Mesenchymal stem cell (in vitro differentiated cells and primary cell): ENCODE measurements around the gene GMFB.

Experiments used
- DNase-seq: peaks from one replicate; pipeline ENCODE4 v3.0.0-alpha.2; 2013
- H2AFZ ChIP-seq: one replicate; pipeline ENCODE4 v1.6.1; 2013; ENCODE audit warnings: low read depth, mild to moderate bottlenecking, control low read depth, inconsistent platforms, low read length, moderate library complexity
- H2AK5ac ChIP-seq: 2 replicates; pipeline ENCODE4 v1.6.1; 2013; ENCODE audit warnings: low read length, moderate library complexity, mild to moderate bottlenecking, inconsistent platforms; ENCODE audit not compliant: severe bottlenecking
- H2BK120ac ChIP-seq: one replicate; pipeline ENCODE4 v1.6.1; 2013; ENCODE audit warnings: low read depth, mild to moderate bottlenecking, inconsistent platforms, low read length, moderate library complexity
- H2BK12ac ChIP-seq, 2 experiments: one replicate each; pipeline ENCODE4 v1.6.1; 2013; ENCODE audit warnings: inconsistent platforms in 2 of 2, low read length in 2 of 2, mild to moderate bottlenecking in 2 of 2, moderate library complexity in 2 of 2, control low read depth in 1 of 2
- H2BK15ac ChIP-seq: one replicate; pipeline ENCODE4 v1.6.1; 2013; ENCODE audit warnings: mild to moderate bottlenecking, low read depth, inconsistent platforms; ENCODE audit not compliant: poor library complexity, severe bottlenecking
- H2BK5ac ChIP-seq: 2 replicates; pipeline ENCODE4 v1.6.1; 2013; ENCODE audit warnings: low read depth, mild to moderate bottlenecking, low read length, control low read depth, inconsistent platforms; ENCODE audit not compliant: poor library complexity, severe bottlenecking
- H3K14ac ChIP-seq, 2 experiments: one replicate each; pipeline ENCODE4 v1.6.1; 2013; ENCODE audit warnings: inconsistent platforms in 2 of 2, low read length in 2 of 2, control low read depth in 1 of 2, mild to moderate bottlenecking in 1 of 2, moderate library complexity in 1 of 2
- H3K18ac ChIP-seq, 2 experiments: one replicate each; pipeline ENCODE4 v1.6.1; 2013; ENCODE audit warnings: inconsistent platforms in 2 of 2, low read length in 2 of 2, control low read depth in 1 of 2, low read depth in 1 of 2, mild to moderate bottlenecking in 1 of 2
- H3K23ac ChIP-seq, 2 experiments: one replicate each; pipeline ENCODE4 v1.6.1; 2013; ENCODE audit warnings: inconsistent platforms in 2 of 2, low read length in 2 of 2, mild to moderate bottlenecking in 2 of 2, moderate library complexity in 2 of 2, control low read depth in 1 of 2
- H3K27ac ChIP-seq: 2 replicates; pipeline ENCODE4 v1.5.1; 2013; ENCODE audit warnings: mild to moderate bottlenecking, moderate library complexity, low read length, control low read depth, inconsistent platforms; ENCODE audit not compliant: poor library complexity, severe bottlenecking
- H3K27me3 ChIP-seq, 2 experiments: 2 replicates each; pipeline versions ENCODE4 v1.6.1 to v1.7.0; 2013; ENCODE audit warnings: low read length in 2 of 2, mild to moderate bottlenecking in 2 of 2, moderate library complexity in 2 of 2, control low read depth in 1 of 2, inconsistent platforms in 1 of 2; ENCODE audit not compliant: control insufficient read depth in 1 of 2, insufficient read depth in 1 of 2
- H3K36me3 ChIP-seq, 2 experiments: 2 replicates each; pipeline versions ENCODE4 v1.6.1 to v1.7.0; 2013; ENCODE audit warnings: low read length in 2 of 2, control low read depth in 1 of 2, inconsistent platforms in 1 of 2, low read depth in 1 of 2, mild to moderate bottlenecking in 1 of 2; ENCODE audit not compliant: insufficient read depth in 2 of 2, control insufficient read depth in 1 of 2
- H3K4ac ChIP-seq, 2 experiments: one replicate each; pipeline ENCODE4 v1.6.1; 2013; ENCODE audit warnings: inconsistent platforms in 2 of 2, low read length in 2 of 2, mild to moderate bottlenecking in 2 of 2, moderate library complexity in 2 of 2, control low read depth in 1 of 2, low read depth in 1 of 2
- H3K4me1 ChIP-seq: 2 replicates; pipeline ENCODE4 v1.6.1; 2013; ENCODE audit warnings: low read depth, low read length, control low read depth; ENCODE audit not compliant: control insufficient read depth, insufficient read depth
- H3K4me2 ChIP-seq: 2 replicates; pipeline ENCODE4 v1.6.1; 2013; ENCODE audit warnings: low read length, mild to moderate bottlenecking, inconsistent platforms; ENCODE audit not compliant: poor library complexity, severe bottlenecking
- H3K4me3 ChIP-seq, 2 experiments: 2 replicates each; pipeline versions ENCODE4 v1.5.1 to v1.7.0; 2013; ENCODE audit warnings: low read length in 2 of 2, mild to moderate bottlenecking in 2 of 2, control low read depth in 1 of 2, low read depth in 1 of 2; ENCODE audit not compliant: insufficient read depth in 1 of 2
- H3K79me1 ChIP-seq: replicated peaks from 2 replicates; pipeline ENCODE4 v1.6.1; 2013; ENCODE audit warnings: mild to moderate bottlenecking, control low read depth, low read length, inconsistent platforms; ENCODE audit not compliant: poor library complexity, severe bottlenecking
- H3K9ac ChIP-seq: 2 replicates; pipeline ENCODE4 v1.7.0; 2013; ENCODE audit warnings: mild to moderate bottlenecking, low read length, moderate library complexity
- H3K9me3 ChIP-seq: 2 replicates; pipeline ENCODE4 v1.7.0; 2013; ENCODE audit warnings: mild to moderate bottlenecking, low read length; ENCODE audit not compliant: control insufficient read depth
- H4K8ac ChIP-seq: one replicate; pipeline ENCODE4 v1.6.1; 2013; ENCODE audit warnings: inconsistent platforms, mild to moderate bottlenecking, low read length, moderate library complexity
- H4K91ac ChIP-seq: one replicate; pipeline ENCODE4 v1.6.1; 2013; ENCODE audit warnings: mild to moderate bottlenecking, low read length, inconsistent platforms
- WGBS: methylation state at CpG from one replicate; pipeline ENCODE4 v1.1.7; 2013; ENCODE audit warnings: mixed read lengths; 5-methylcytosine and 5-hydroxymethylcytosine counted together

Gene GMFB

GRCh38 chr14:54489318-54489683, 521 bp upstream of the GMFB start:
- peaks cover 6% of the 10 kb centered on the region for H3K4me1 ChIP-seq
- peak overlapping the region in 1 of 2 experiments; percentile 99 for H3K4me3 ChIP-seq
- peak overlapping the region; percentile 52 to 89 for H2BK12ac ChIP-seq
- peak overlapping the region; percentile 99 for H2AFZ ChIP-seq
- H3K4me2 ChIP-seq: peak overlapping the region; percentile 56
- H4K8ac ChIP-seq: peak overlapping the region; percentile 95
- no peaks in the 10 kb centered on the region for H3K27me3 ChIP-seq
- H2BK15ac ChIP-seq: no peak overlapping the region
- H3K79me1 ChIP-seq: no peaks in the 10 kb centered on the region
- peak overlapping the region; percentile 99 for H3K9ac ChIP-seq
- H3K9me3 ChIP-seq: no peaks in the 10 kb centered on the region
- peaks cover 3 to 5% of the 10 kb centered on the region in 2 experiments for H3K36me3 ChIP-seq
- peak overlapping the region; percentile 98 for H3K27ac ChIP-seq
- DNase-seq: no peak
- H3K18ac ChIP-seq: peak overlapping the region; percentile 75 to 87
- H3K14ac ChIP-seq: peak overlapping the region in 1 of 2 experiments; percentile 79
- H2BK5ac ChIP-seq: no peak overlapping the region
- peak overlapping the region in 1 of 2 experiments; percentile 67 for H3K4ac ChIP-seq
- H3K23ac ChIP-seq: no peak overlapping the region
- peak overlapping the region; percentile 75 for H4K91ac ChIP-seq
- 41% methylated on average over 5 of the region's 5 CpGs for WGBS
- no peak overlapping the region for H2AK5ac ChIP-seq
- H2BK120ac ChIP-seq: peak overlapping the region; percentile 49

DNA sequence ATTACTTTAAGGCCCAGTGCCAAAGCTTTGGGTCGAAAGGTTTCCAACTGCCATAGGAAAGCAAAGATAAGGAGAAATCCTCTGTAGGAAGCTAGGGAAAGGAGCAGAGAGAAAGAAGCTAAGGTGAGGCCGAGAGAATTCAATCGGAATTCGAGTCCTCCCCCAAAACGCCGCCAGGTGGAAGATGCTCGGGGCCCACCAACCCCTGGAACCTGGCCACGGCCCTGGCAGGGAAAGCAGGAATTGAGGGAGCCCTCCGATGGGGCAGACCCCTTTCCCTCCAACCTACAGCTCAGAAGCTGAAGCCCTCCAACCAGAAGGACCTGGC, 498 bp downstream of the GMFB start:
- H2BK12ac ChIP-seq: peak overlapping the region; percentile 66 to 78
- peak overlapping the region; percentile 29 for H2AFZ ChIP-seq
- H2BK15ac ChIP-seq: peak overlapping the region; percentile 90
- peaks cover 6% of the 10 kb centered on the region for H3K4me1 ChIP-seq
- peak overlapping the region; percentile 98 for H3K18ac ChIP-seq
- peak overlapping the region; percentile 94 for H4K8ac ChIP-seq
- H3K4me2 ChIP-seq: peak overlapping the region; percentile 65
- 2% methylated on average over 8 of the region's 9 CpGs for WGBS
- H3K23ac ChIP-seq: peak overlapping the region; percentile 34 to 89
- H2BK5ac ChIP-seq: peak overlapping the region; percentile 97
- H3K36me3 ChIP-seq: peaks cover 5 to 7% of the 10 kb centered on the region in 2 experiments
- H2BK120ac ChIP-seq: peak overlapping the region; percentile 92
- peak overlapping the region; percentile 98 for H3K27ac ChIP-seq
- H3K79me1 ChIP-seq: no peaks in the 10 kb centered on the region
- peak overlapping the region in 1 of 2 experiments; percentile 93 for H3K14ac ChIP-seq
- peak overlapping the region; percentile 99 for H2AK5ac ChIP-seq
- peak overlapping the region; percentile 94 to 99 for H3K4ac ChIP-seq
- H4K91ac ChIP-seq: peak overlapping the region; percentile 92
- no peak for DNase-seq
- no peaks in the 10 kb centered on the region for H3K9me3 ChIP-seq
- peak overlapping the region; percentile 94 to 99 for H3K4me3 ChIP-seq
- H3K27me3 ChIP-seq: no peaks in the 10 kb centered on the region
- peak overlapping the region; percentile 99 for H3K9ac ChIP-seq

- 43% methylated on average over 4 of the region's 4 CpGs for WGBS
- Histone ChIP-seq H3K18ac (no peak overlapping the region), H3K27me3 (no peaks in the 10 kb centered on the region)
Measured at GRCh38 chr14:54487771-54488170, 1.0 kb downstream of the GMFB start.

DNA sequence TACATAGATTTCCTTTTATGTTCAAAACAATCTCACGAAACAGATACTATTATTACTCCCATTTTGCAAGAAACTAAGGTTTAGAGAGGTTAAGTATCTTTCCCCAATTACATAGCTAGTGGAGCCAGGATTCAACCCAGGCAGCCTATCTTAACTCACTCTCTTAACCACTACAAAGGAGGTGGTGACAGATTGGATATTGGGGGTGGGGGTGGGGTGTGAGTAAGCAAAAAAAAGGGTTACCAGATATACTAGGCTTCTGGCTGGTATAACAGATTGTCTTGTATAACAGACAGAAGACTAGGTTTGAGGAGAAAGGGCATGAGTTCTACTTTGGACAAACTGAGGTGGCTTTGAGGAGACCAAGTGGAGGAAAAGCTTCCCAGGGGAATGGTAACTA, 2.1 kb downstream of the GMFB start:
- Histone ChIP-seq H3K9me3 (no peaks in the 10 kb centered on the region), H2AFZ (no peak overlapping the region), H3K36me3 (peaks cover 7 to 23% of the 10 kb centered on the region in 2 experiments), H3K27ac (no peak overlapping the region), H2BK120ac (no peak overlapping the region), H3K18ac (no peak overlapping the region), H3K79me1 (no peaks in the 10 kb centered on the region), H3K4me1 (peaks cover 7% of the 10 kb centered on the region), H3K4ac (no peak overlapping the region), H3K4me2 (no peak overlapping the region), H3K9ac (peak overlapping the region; percentile 10), H2BK12ac (no peak overlapping the region), H2BK15ac (no peak overlapping the region), H4K91ac (no peak overlapping the region), H3K14ac (no peak overlapping the region), H2BK5ac (no peak overlapping the region), H2AK5ac (no peak overlapping the region), H4K8ac (no peak overlapping the region), H3K23ac (no peak overlapping the region), H3K27me3 (no peaks in the 10 kb centered on the region), H3K4me3 (peak overlapping the region in 1 of 2 experiments; percentile 45)
- WGBS: no CpG with 5 or more reads among the region's 1 CpG
- DNase-seq: no peak

More at GRCh38 chr14:54487771-54488170, 1.0 kb downstream of the GMFB start:
- Histone ChIP-seq H3K79me1 (no peaks in the 10 kb centered on the region), H3K36me3 (peaks cover 7 to 12% of the 10 kb centered on the region in 2 experiments), H3K14ac (no peak overlapping the region), H2BK12ac (no peak overlapping the region), H2BK5ac (no peak overlapping the region), H4K91ac (no peak overlapping the region), H3K27ac (peak overlapping the region; percentile 98), H2BK15ac (no peak overlapping the region), H3K4me1 (peaks cover 7% of the 10 kb centered on the region), H2BK120ac (no peak overlapping the region), H2AFZ (no peak overlapping the region), H3K23ac (no peak overlapping the region), H3K4me3 (peak overlapping the region in 1 of 2 experiments; percentile 99), H3K9ac (peak overlapping the region; percentile 99), H4K8ac (no peak overlapping the region), H3K4ac (no peak overlapping the region), H2AK5ac (peak overlapping the region; percentile 99), H3K9me3 (no peaks in the 10 kb centered on the region), H3K4me2 (peak overlapping the region; percentile 65)
- peak; percentile 68 for DNase-seq
